Body of pancreas (tissue), 4 donors: Measurements from ENCODE around the gene EPB41L5. TPM values are rescaled to one million over a fixed set of nuclear protein-coding genes. Genes with fewer than 3 reads are reported as not detected.
"Not testable (repeated sequence)": the region's sequence is repeated elsewhere in the genome, so short reads cannot be mapped to it uniquely, and the experiment has no call there.

ENCODE experiments used
- ATAC-seq: fragments of 150-250 bp; one replicate; pipeline ENCODE4 v1.9.1; 2016
- DNase-seq, 4 donors: peaks; one replicate each; pipeline ENCODE4 v3.0.0-alpha.2; 2019
- H3K27ac ChIP-seq, 4 donors: fragments of 200-600 bp; sonication (generic); 1 replicate in 3 of 4; 2 replicates in 1 of 4; pipeline versions ENCODE4 v1.5.1 to v1.6.1; 2016 to 2019; ENCODE audit warnings: mild to moderate bottlenecking in 1 of 4, mixed read lengths in 1 of 4, moderate library complexity in 1 of 4
- H3K27me3 ChIP-seq, 2 donors: fragments of 200-600 bp; sonication (generic); one replicate each; pipeline ENCODE4 v1.6.0; 2016; ENCODE audit warnings: mild to moderate bottlenecking in 1 of 2
- H3K36me3 ChIP-seq, 2 donors: fragments of 200-600 bp; sonication (generic); replicated peaks in 1 of 2; 2 replicates each; pipeline ENCODE4 v1.5.1; 2016; ENCODE audit warnings: low read depth in 2 of 2; ENCODE audit not compliant: insufficient read depth in 1 of 2
- H3K4me1 ChIP-seq: fragments of 200-600 bp; sonication (generic); one replicate; pipeline ENCODE4 v1.6.0; 2016
- H3K4me3 ChIP-seq, 2 donors: fragments of 200-600 bp; sonication (generic); 1 replicate in 1 of 2; 2 replicates in 1 of 2; pipeline ENCODE4 v1.5.1; 2016 to 2019
- H3K9me3 ChIP-seq, 3 donors: fragments of 200-600 bp; sonication (generic); 1 replicate in 2 of 3; 2 replicates in 1 of 3; pipeline ENCODE4 v1.5.1; 2016
- CTCF ChIP-seq, 7 experiments: fragments of 450-650 bp in 4 of 7; fragments of 200-600 bp in 3 of 7; sonication (generic) in 3 of 7; IDR thresholded peaks; one replicate each; pipeline ENCODE4 v1.5.1; 2016 to 2019; ENCODE audit warnings: antibody characterized with exemption in 7 of 7
- POLR2A ChIP-seq, 3 donors: fragments of 450-650 bp; IDR thresholded peaks; one replicate each; pipeline ENCODE4 v1.6.1; 2016; ENCODE audit warnings: antibody characterized with exemption in 3 of 3, mild to moderate bottlenecking in 2 of 3
- WGBS, 2 donors: methylation state at CpG; one replicate each; pipeline ENCODE4 v1.1.5; 2017; 5-methylcytosine and 5-hydroxymethylcytosine counted together
- intact Hi-C: fragments of 100-400 bp; cut with DNase I; formaldehyde crosslinking; loops from one replicate; pipeline ENCODE4 v1.15.1; 2023
- total RNA-seq, 2 donors: library from RNA; depleted of rRNA; stranded (reverse); fragments of >200 nt; gene quantifications; one replicate each; pipeline ENCODE4 v1.1.0, GENCODE V29; 2016

EPB41L5 gene
- total RNA-seq, 2 donors from 2014 or later = 27.2 to 32.6 TPM

- no peak overlapping the region for H3K4me3 ChIP-seq
- 95 to 99% methylated on average over 3 of the region's 3 CpGs for WGBS, 2 donors
- peaks cover 0 to 6% (median 0%) of the 10 kb centered on the region in 3 donors for H3K9me3 ChIP-seq
- TF ChIP-seq CTCF (IDR thresholded peaks at IDR 0.05) (no peak), POLR2A (IDR thresholded peaks at IDR 0.05) (no peak)
- H3K27ac ChIP-seq = no peak overlapping the region
- peaks cover 0 to 4% of the 10 kb centered on the region in 2 donors for H3K36me3 ChIP-seq
- H3K4me1 ChIP-seq = peaks cover 6% of the 10 kb centered on the region
- ATAC-seq (no peak), DNase-seq (no peak)
- H3K27me3 ChIP-seq = no peaks in the 10 kb centered on the region
- intact Hi-C loops = no loop called here
These were observed 135.8 kb downstream of the EPB41L5 start for GRCh38 chr2:120148669-120149068.

- intact Hi-C loops = no loop called here
- DNase-seq (no peak), ATAC-seq (no peak)
- H3K27me3 ChIP-seq = no peaks in the 10 kb centered on the region
- H3K4me3 ChIP-seq = no peak overlapping the region
- peaks cover 0 to 4% of the 10 kb centered on the region in 2 donors for H3K36me3 ChIP-seq
- peaks cover 6% of the 10 kb centered on the region for H3K4me1 ChIP-seq
- TF ChIP-seq POLR2A (IDR thresholded peaks at IDR 0.05) (no peak), CTCF (IDR thresholded peaks at IDR 0.05) (no peak)
- H3K9me3 ChIP-seq = peaks cover 0 to 6% (median 0%) of the 10 kb centered on the region in 3 donors
- WGBS, 2 donors = 90 to 92% methylated on average over 2 of the region's 2 CpGs
- H3K27ac ChIP-seq = no peak overlapping the region
These were observed 136.5 kb downstream of the EPB41L5 start for GRCh38 chr2:120149406-120149805.

GRCh38 chr2:120150040-120150482, 137.2 kb downstream of the EPB41L5 start:
- TF ChIP-seq POLR2A (IDR thresholded peaks at IDR 0.05) (no peak), CTCF (IDR thresholded peaks at IDR 0.05) (no peak)
- Histone ChIP-seq H3K27me3 (no peaks in the 10 kb centered on the region), H3K4me1 (peaks cover 6% of the 10 kb centered on the region), H3K27ac (no peak overlapping the region), H3K36me3 (peaks cover 0 to 4% of the 10 kb centered on the region in 2 donors), H3K9me3 (peaks cover 0 to 6% (median 0%) of the 10 kb centered on the region in 3 donors), H3K4me3 (no peak overlapping the region)
- no peak for ATAC-seq
- WGBS, 2 donors = 97 to 99% methylated on average over 4 of the region's 4 CpGs
- intact Hi-C loops = no loop called here
- DNase-seq = no peak

- Histone ChIP-seq H3K4me3 (no peak overlapping the region), H3K9me3 (peaks cover 0 to 6% (median 0%) of the 10 kb centered on the region in 3 donors), H3K27me3 (no peaks in the 10 kb centered on the region), H3K27ac (no peak overlapping the region), H3K36me3 (peaks cover 4 to 5% of the 10 kb centered on the region in 2 donors), H3K4me1 (no peaks in the 10 kb centered on the region)
- DNase-seq (no peak), ATAC-seq (no peak)
- no peak for TF ChIP-seq CTCF (IDR thresholded peaks at IDR 0.05)
- no peak for TF ChIP-seq POLR2A (IDR thresholded peaks at IDR 0.05)
- WGBS, 2 donors = 90 to 99% methylated on average over 3 of the region's 3 CpGs
- intact Hi-C loops = no loop called here
These were observed 142.4 kb downstream of the EPB41L5 start for GRCh38 chr2:120155308-120155707.

GRCh38 chr2:120158658-120159057, 145.8 kb downstream of the EPB41L5 start:
- intact Hi-C loops, ATAC-seq: not testable (repeated sequence)

More at GRCh38 chr2:120158658-120159057, 145.8 kb downstream of the EPB41L5 start:
- H3K4me1 ChIP-seq, H3K9me3 ChIP-seq, DNase-seq, H3K27me3 ChIP-seq, H3K27ac ChIP-seq, H3K36me3 ChIP-seq, H3K4me3 ChIP-seq: not testable (repeated sequence)
- 87 to 89% methylated on average over 2 of the region's 2 CpGs for WGBS, 2 donors
